GM12878 (cell line): Measurements from ENCODE around the gene ZNF213. TPM values are rescaled to one million over a fixed set of nuclear protein-coding genes. Genes with fewer than 3 reads are reported as not detected.

Experiments
- ATAC-seq: fragments of 200-7000 bp; cut with Tn5 transposase; 3 replicates; pipeline ENCODE4 v1.9.1; 2020; ENCODE audit warnings: mild to moderate bottlenecking, moderate library complexity
- BruUV-seq: library from RNA; stranded (reverse); fragments of 400-500 nt; replicated peaks from 2 replicates; lab custom pipeline; 2021; lab: Mats Ljungman, UMichigan
- CTCF ChIA-PET: fragments of 300-600 bp; sonication (Branson Sonifier 250); formaldehyde crosslinking; extraction: SDS; loops from one replicate; lab custom pipeline; 2021; ENCODE audit warnings: inconsistent platforms; lab: Yijun Ruan, JAX
- POLR2A ChIA-PET: fragments of 350-600 bp; formaldehyde crosslinking; extraction: SDS; loops from one replicate; lab custom pipeline; 2021; ENCODE audit warnings: inconsistent platforms; lab: Charles Lee
- RAD21 ChIA-PET: fragments of 300-600 bp; sonication (Branson Sonifier 250); formaldehyde crosslinking; loops from one replicate; lab custom pipeline; 2023; ENCODE audit warnings: antibody characterized with exemption; ENCODE audit not compliant: unreplicated experiment; lab: Charles Lee
- SMC1A ChIA-PET: fragments of 300-600 bp; sonication (Branson Sonifier 250); formaldehyde crosslinking; loops from one replicate; lab custom pipeline; 2023; ENCODE audit not compliant: unreplicated experiment, uncharacterized antibody; lab: Charles Lee
- DNase-seq: peaks from one replicate; pipeline ENCODE4 v3.0.0-alpha.2; 2011; ENCODE audit warnings: low read depth, low spot score
- FAIRE-seq: peaks from 3 replicates; lab custom pipeline; 2011; peaks lifted over from hg19 to GRCh38; lab: Jason Lieb, UNC
- H2AFZ ChIP-seq: 2 replicates; pipeline ENCODE4 v1.6.0; 2011; ENCODE audit warnings: low read depth, low read length, control low read depth; ENCODE audit not compliant: control insufficient read depth
- H3K27ac ChIP-seq: 2 replicates; pipeline ENCODE4 v1.5.1; 2011; ENCODE audit warnings: control low read depth; ENCODE audit not compliant: control insufficient read depth, insufficient read depth
- H3K27me3 ChIP-seq, 2 experiments: replicated peaks in 1 of 2; 2 replicates each; pipeline versions ENCODE4 v1.6.0 to v1.6.1; 2011; ENCODE audit warnings: low read length in 1 of 2; ENCODE audit not compliant: control insufficient read depth in 2 of 2, insufficient read depth in 2 of 2
- H3K36me3 ChIP-seq, 2 experiments: 2 replicates each; pipeline ENCODE4 v1.5.1; 2011; ENCODE audit warnings: low read length in 1 of 2; ENCODE audit not compliant: control insufficient read depth in 2 of 2, insufficient read depth in 2 of 2
- H3K4me1 ChIP-seq: 2 replicates; pipeline ENCODE4 v1.6.1; 2011; ENCODE audit warnings: mild to moderate bottlenecking, low read length, moderate library complexity, mixed read lengths; ENCODE audit not compliant: control insufficient read depth, insufficient read depth
- H3K4me2 ChIP-seq: 2 replicates; pipeline ENCODE4 v1.6.0; 2011; ENCODE audit warnings: control low read depth; ENCODE audit not compliant: control insufficient read depth, insufficient read depth
- H3K4me3 ChIP-seq: fragments of 200-600 bp; sonication (generic); 2 replicates; pipeline ENCODE4 v1.5.1; 2016
- H3K79me2 ChIP-seq: 2 replicates; pipeline ENCODE4 v1.6.0; 2011; ENCODE audit warnings: low read length; ENCODE audit not compliant: control insufficient read depth, insufficient read depth
- H3K9ac ChIP-seq: 2 replicates; pipeline ENCODE4 v1.8.0; 2011; ENCODE audit warnings: low read length, control low read depth, mixed read lengths; ENCODE audit not compliant: control insufficient read depth, insufficient read depth
- H3K9me3 ChIP-seq: replicated peaks from 3 replicates; pipeline ENCODE4 v1.5.1; 2011; ENCODE audit warnings: mild to moderate bottlenecking, low read length; ENCODE audit not compliant: control insufficient read depth, insufficient read depth
- H4K20me1 ChIP-seq: 2 replicates; pipeline ENCODE4 v1.6.0; 2011; ENCODE audit not compliant: control insufficient read depth, insufficient read depth
- CBFB ChIP-seq: IDR thresholded peaks from 2 replicates; pipeline ENCODE4 v1.6.1; 2016; ENCODE audit warnings: antibody characterized with exemption, low read depth
- EED ChIP-seq: sonication (generic); IDR thresholded peaks from 2 replicates; pipeline ENCODE4 v1.6.1; 2016; ENCODE audit warnings: antibody characterized with exemption, low read depth
- GABPA ChIP-seq: IDR thresholded peaks from 2 replicates; pipeline ENCODE4 v1.6.1; 2014; ENCODE audit warnings: antibody characterized with exemption, low read depth, mild to moderate bottlenecking, inconsistent platforms
- IKZF2 ChIP-seq, 2 experiments: fragments of 450-650 bp; IDR thresholded peaks; 2 replicates each; pipeline ENCODE4 v1.6.1; 2017; ENCODE audit warnings: mild to moderate bottlenecking in 2 of 2, moderate library complexity in 2 of 2
- MTA3 ChIP-seq: IDR thresholded peaks from 2 replicates; pipeline ENCODE4 v1.6.1; 2012; ENCODE audit warnings: low read length, inconsistent platforms, borderline replicate concordance
- RUNX3 ChIP-seq: IDR thresholded peaks from 2 replicates; pipeline ENCODE4 v1.6.1; 2012; ENCODE audit warnings: low read length, inconsistent platforms
- WGBS: methylation state at CpG from one replicate; pipeline ENCODE4 v1.1.6; 2016; ENCODE audit warnings: low lambda C conversion rate; ENCODE audit not compliant: insufficient replicate concordance, insufficient coverage; ENCODE audit errors: missing lambda C conversion rate; 5-methylcytosine and 5-hydroxymethylcytosine counted together
- in situ Hi-C: fragments of 300-500 bp; cut with MboI; formaldehyde crosslinking; loops from 9 replicates; pipeline ENCODE4 v1.14.3; 2018; ENCODE audit warnings: mixed read lengths
- intact Hi-C: fragments of 100-400 bp; cut with micrococcal nuclease; formaldehyde crosslinking; loops from one replicate; pipeline ENCODE4 v1.14.2; 2022; ENCODE audit not compliant: unreplicated experiment
- polyA plus RNA-seq, 11 experiments: library from polyadenylated mRNA; depleted of rRNA in 4 of 11; unstranded in 6 of 11; stranded (reverse) in 5 of 11; fragments of >200 nt; fragmentation: Nextera tagmentation in 4 of 11; fragmentation: Illumina TruSeq in 1 of 11; extraction: Ambion mirVana in 4 of 11; extraction: Trizol in 1 of 11; gene quantifications; 1 replicate in 1 of 11; 2 replicates in 10 of 11; pipeline versions ENCODE4 v1.2.1 to v1.2.3, GENCODE V29; 2011 to 2016; ENCODE audit warnings: inconsistent platforms in 2 of 11, missing spikeins in 2 of 11, low read depth in 1 of 11
- total RNA-seq, 4 experiments: library from RNA; depleted of rRNA in 3 of 4; stranded (reverse); fragments of >200 nt in 3 of 4; fragmentation: Illumina TruSeq in 1 of 4; extraction: Trizol in 1 of 4; gene quantifications; 2 replicates each; pipeline versions ENCODE4 v1.2.1 to v1.2.3, GENCODE V29; 2013 to 2021
- TF ChIP-seq, protein P1 (sequence below): fragments of 450-650 bp; formaldehyde crosslinking; IDR thresholded peaks from 2 replicates; pipeline ENCODE4 v1.5.0; 2022; ENCODE audit warnings: mild to moderate bottlenecking, missing genetic modification characterization
- TF ChIP-seq, protein P2 (sequence below): fragments of 450-650 bp; IDR thresholded peaks from 2 replicates; pipeline ENCODE4 v1.6.1; 2017; ENCODE audit warnings: low read depth, mild to moderate bottlenecking, moderate library complexity

ZNF213 gene
- total and polyA plus RNA-seq, 10 of the 15 experiments (the other 5 are each of a cell fraction or from before 2014, with no cell fraction given): 0.53 to 9.4 (median 1.1) TPM

DNA sequence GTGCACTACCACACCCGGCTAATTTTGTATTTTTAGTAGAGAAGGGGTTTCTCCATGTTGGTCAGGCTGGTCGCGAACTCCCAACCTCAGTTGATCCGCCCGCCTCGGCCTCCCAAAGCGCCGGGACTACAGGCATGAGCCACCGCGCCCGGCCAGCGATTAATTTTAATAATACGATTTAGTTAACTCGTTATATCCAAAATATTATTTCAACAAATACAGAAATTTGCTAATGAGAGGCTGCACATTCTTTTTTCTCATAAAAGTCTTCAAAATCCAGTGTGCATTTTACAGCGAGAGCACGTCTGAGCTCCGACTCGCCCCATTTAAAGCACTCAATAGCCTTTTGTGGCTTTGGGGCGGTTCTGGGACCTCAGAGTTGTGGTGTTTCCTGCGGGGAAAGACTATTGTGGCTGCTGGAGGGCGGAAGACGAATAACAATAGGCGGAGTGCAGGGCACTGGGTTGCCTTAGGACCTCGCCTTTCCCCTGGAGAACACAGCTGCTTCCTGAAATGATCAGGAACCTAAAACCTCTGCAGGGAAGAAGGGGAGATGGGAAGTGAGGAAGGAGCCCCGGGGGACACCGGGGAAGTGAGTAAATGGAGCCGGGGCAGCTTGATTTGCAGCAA, 32.9 kb upstream of the ZNF213 start:
- peak overlapping the region; percentile 95 for H2AFZ ChIP-seq
- TF ChIP-seq, protein P1, sequence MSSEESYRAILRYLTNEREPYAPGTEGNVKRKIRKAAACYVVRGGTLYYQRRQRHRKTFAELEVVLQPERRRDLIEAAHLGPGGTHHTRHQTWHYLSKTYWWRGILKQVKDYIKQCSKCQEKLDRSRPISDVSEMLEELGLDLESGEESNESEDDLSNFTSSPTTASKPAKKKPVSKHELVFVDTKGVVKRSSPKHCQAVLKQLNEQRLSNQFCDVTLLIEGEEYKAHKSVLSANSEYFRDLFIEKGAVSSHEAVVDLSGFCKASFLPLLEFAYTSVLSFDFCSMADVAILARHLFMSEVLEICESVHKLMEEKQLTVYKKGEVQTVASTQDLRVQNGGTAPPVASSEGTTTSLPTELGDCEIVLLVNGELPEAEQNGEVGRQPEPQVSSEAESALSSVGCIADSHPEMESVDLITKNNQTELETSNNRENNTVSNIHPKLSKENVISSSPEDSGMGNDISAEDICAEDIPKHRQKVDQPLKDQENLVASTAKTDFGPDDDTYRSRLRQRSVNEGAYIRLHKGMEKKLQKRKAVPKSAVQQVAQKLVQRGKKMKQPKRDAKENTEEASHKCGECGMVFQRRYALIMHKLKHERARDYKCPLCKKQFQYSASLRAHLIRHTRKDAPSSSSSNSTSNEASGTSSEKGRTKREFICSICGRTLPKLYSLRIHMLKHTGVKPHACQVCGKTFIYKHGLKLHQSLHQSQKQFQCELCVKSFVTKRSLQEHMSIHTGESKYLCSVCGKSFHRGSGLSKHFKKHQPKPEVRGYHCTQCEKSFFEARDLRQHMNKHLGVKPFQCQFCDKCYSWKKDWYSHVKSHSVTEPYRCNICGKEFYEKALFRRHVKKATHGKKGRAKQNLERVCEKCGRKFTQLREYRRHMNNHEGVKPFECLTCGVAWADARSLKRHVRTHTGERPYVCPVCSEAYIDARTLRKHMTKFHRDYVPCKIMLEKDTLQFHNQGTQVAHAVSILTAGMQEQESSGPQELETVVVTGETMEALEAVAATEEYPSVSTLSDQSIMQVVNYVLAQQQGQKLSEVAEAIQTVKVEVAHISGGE (CRISPR knock-in tag): no peak
- peak; percentile 71 for TF ChIP-seq RUNX3
- peak; percentile 13; the same call in 1 of the 2 replicates for TF ChIP-seq EED
- TF ChIP-seq MTA3: no peak
- TF ChIP-seq IKZF2 (IDR thresholded peaks at IDR 0.05): peak; percentile 26 to 44; a peak in 1 of 4 replicates
- 0 out of 2 replicates have a peak, but pooled peaks have one; percentile 39 for TF ChIP-seq CBFB
- TF ChIP-seq, protein P2, sequence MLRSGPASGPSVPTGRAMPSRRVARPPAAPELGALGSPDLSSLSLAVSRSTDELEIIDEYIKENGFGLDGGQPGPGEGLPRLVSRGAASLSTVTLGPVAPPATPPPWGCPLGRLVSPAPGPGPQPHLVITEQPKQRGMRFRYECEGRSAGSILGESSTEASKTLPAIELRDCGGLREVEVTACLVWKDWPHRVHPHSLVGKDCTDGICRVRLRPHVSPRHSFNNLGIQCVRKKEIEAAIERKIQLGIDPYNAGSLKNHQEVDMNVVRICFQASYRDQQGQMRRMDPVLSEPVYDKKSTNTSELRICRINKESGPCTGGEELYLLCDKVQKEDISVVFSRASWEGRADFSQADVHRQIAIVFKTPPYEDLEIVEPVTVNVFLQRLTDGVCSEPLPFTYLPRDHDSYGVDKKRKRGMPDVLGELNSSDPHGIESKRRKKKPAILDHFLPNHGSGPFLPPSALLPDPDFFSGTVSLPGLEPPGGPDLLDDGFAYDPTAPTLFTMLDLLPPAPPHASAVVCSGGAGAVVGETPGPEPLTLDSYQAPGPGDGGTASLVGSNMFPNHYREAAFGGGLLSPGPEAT: no peak
- no peak for TF ChIP-seq GABPA
- no peaks in the 10 kb centered on the region for H3K9me3 ChIP-seq
- H3K27me3 ChIP-seq: no peaks in the 10 kb centered on the region
- ATAC-seq (no peak), FAIRE-seq (no peak), DNase-seq (no peak)
- H3K4me3 ChIP-seq: peak overlapping the region; percentile 42; the same call in 1 of the 2 replicates
- intact Hi-C loops: loop anchor here (2.0 kb wide), 1 partner anchor 25 kb away; no protein-coding TSS in a partner anchor
- BruUV-seq: no TSS peak
- H3K36me3 ChIP-seq: no peaks in the 10 kb centered on the region
- POLR2A ChIA-PET: interaction anchor here (0.6 to 2.0 kb wide), 9 partner anchors 14 to 365 kb away, joined by 3 to 11 read pairs (median 6); partner anchors contain the start of gene ZNF213
- RAD21 ChIA-PET: interaction anchor here (0.7 to 5.0 kb wide), 4 partner anchors 23 to 399 kb away, joined by 3 to 38 read pairs (median 4); no protein-coding TSS in a partner anchor
- in situ Hi-C loops: no loop called here
- H3K79me2 ChIP-seq: no peaks in the 10 kb centered on the region
- CTCF ChIA-PET: interaction anchor here (0.6 to 21.2 kb wide), 12 partner anchors 9 to 74 kb away, joined by 3 to 396 read pairs (median 4); partner anchors contain the start of gene IL32
- peak overlapping the region; percentile 38 for H3K4me2 ChIP-seq
- 4% methylated on average over 27 of the region's 27 CpGs for WGBS
- peaks cover 22% of the 10 kb centered on the region for H3K4me1 ChIP-seq
- H4K20me1 ChIP-seq: no peaks in the 10 kb centered on the region
- SMC1A ChIA-PET: interaction anchor here (0.9 to 7.4 kb wide), 5 partner anchors 10 to 32 kb away, joined by 3 to 67 read pairs (median 5); partner anchors contain the start of genes ZNF205 and ZNF213
- H3K27ac ChIP-seq: no peak overlapping the region
- peak overlapping the region; percentile 30; the same call in 1 of the 2 replicates for H3K9ac ChIP-seq
